Measurements from ENCODE around the gene ONECUT2. TPM values are rescaled to one million over a fixed set of nuclear protein-coding genes. Genes with fewer than 3 reads are reported as not detected.

The ONECUT2 gene
- polyA plus RNA-seq, 1 of the 3 experiments (the other 2 are of a cell fraction), result 0.16 TPM

DNA sequence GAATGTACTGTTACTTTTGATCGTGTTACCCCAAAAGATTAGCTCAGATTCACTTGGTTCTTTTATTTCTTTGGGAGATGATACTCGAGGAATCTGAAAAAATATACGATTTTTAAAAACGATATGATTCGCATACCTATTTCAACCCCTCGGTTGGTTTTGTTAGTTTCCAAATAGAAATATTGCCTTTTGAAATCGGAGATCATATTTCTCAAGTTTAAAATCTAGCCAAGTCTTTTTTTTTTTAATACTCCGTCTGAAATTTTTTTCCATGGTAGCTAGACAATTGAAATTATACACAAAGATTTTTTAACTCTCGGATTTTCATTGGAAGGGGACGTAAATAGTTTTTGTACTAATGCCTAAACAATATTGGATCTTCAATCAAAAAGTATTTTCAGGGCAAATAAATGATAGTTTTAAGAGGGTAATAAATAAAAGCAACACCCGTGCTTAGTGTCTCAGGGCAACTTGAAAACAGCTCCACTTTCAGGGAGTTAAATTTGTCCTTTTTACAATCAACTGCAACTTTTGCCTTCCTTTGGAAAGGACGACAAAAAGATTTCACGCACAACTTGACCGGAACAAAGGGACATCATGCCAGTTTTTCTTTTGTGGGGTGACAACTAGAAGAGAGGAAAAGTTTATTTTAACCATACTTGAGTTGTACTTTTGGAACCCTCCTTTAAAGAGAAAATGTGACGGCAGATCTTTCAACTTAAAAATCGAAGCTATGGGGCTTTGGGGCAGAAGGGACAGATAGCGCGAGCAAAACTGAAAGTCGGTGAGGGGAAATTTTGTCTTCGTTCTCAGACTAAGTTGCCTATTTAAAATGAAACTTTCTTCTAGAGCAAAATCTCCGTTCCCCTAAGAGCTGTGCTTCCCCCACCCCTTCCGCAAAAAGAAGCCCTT, 5.8 kb upstream of the ONECUT2 start:
- Histone ChIP-seq H4K20me1 (ENCODE audit: insufficient read depth) (no peaks in the 10 kb centered on the region), H3K36me3 (replicated peaks in 1 of 2; ENCODE audit: control insufficient read depth in 1 of 2, insufficient read depth in 2 of 2, low read length in 1 of 2) (no peaks in the 10 kb centered on the region), H3K9me3 (no peaks in the 10 kb centered on the region), H3K4me1 (ENCODE audit: control insufficient read depth in 1 of 2, insufficient read depth in 2 of 2, low read depth in 1 of 2, low read length in 1 of 2) (peaks cover 0 to 5% of the 10 kb centered on the region in 2 experiments; a peak in 1 of 4 replicates), H2AFZ (ENCODE audit: low read depth) (no peak overlapping the region), H3K9me2 (no peaks in the 10 kb centered on the region), H3K27me3 (ENCODE audit: insufficient read depth) (peaks cover 28% of the 10 kb centered on the region; the same call in 1 of the 2 replicates), H3F3A (replicated peaks; ENCODE audit: insufficient read depth) (no peaks in the 10 kb centered on the region), H3K27ac (ENCODE audit: low read depth in 2 of 2, low read length in 1 of 2) (no peak overlapping the region), H3K79me2 (ENCODE audit: insufficient read depth) (no peaks in the 10 kb centered on the region), H3K4me2 (no peak overlapping the region), H3K4me3 (ENCODE audit: low read depth in 2 of 2, low read length in 1 of 2) (no peak overlapping the region), H3K9ac (no peak overlapping the region)
- ChIA-PET CTCF (interaction anchor here (1.3 to 1.9 kb wide), 2 partner anchors 8 to 13 kb away, joined by 4 to 6 read pairs; no protein-coding TSS in a partner anchor), POLR2A (no interaction called here)
- no peak for DNase-seq
- no peak for TF ChIP-seq PBX3 (IDR thresholded peaks at IDR 0.05)
- no peak for TF ChIP-seq MEF2A (IDR thresholded peaks at IDR 0.05; ENCODE audit: borderline replicate concordance, low read depth)
- TF ChIP-seq RFX5 (IDR thresholded peaks at IDR 0.05; ENCODE audit: low read length), result no peak
- TF ChIP-seq RCOR1 (IDR thresholded peaks at IDR 0.05; ENCODE audit: low read length), result no peak
- WGBS (ENCODE audit: low lambda C conversion rate), result 66% methylated on average over 22 of the region's 22 CpGs

DNA sequence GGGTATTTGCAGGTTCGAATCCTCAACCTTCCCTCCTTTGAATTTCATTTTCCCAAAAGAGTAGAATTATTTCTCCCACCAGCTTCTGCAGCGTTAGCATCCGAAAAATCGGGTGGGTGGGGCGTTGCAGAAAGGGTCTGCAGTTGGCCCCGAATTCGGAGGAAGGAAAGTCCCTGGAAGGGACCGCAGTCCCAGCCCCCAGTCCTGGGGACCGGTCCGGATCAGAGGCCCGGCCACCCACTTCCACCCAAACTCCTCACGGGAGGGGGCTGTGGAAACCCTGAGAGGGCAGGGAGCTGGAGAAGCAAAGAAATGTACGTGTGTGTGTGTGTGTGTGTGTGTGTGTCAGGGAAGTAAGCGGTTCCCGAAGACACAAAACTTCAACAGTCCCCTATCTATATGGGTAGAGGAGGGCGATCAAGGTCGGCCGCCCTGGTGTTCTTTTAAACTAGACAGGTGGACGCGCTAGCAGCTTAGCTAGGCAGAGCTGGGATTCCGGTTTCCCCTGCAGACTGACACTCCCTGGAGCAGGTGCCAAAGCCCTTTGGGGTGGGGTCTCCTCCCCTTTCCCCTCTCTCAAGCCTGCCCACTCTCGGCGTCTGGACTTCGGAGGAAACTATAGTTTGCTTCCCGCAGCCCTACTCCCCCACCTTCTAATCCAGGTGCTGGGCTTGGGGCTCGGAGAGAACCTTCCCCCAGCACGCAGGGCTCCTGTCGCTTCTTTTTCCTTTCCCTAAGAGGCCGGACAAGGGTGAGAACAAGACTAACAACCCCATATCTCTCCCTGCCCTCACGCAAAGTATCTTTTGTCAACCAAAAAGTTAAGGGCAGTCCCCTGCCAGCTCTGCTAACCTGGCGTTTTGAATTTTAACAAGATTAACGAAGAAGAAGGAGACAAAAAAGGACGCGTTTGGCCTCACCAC, 4.8 kb upstream of the ONECUT2 start:
- no peaks in the 10 kb centered on the region for H4K20me1 ChIP-seq (ENCODE audit: insufficient read depth)
- no peak overlapping the region for H2AFZ ChIP-seq (ENCODE audit: low read depth)
- H3K79me2 ChIP-seq (ENCODE audit: insufficient read depth), result no peaks in the 10 kb centered on the region
- POLR2A ChIA-PET, result no interaction called here
- peaks cover 28% of the 10 kb centered on the region; the same call in 1 of the 2 replicates for H3K27me3 ChIP-seq (ENCODE audit: insufficient read depth)
- no peaks in the 10 kb centered on the region for H3K9me2 ChIP-seq
- H3K27ac ChIP-seq (ENCODE audit: low read depth in 2 of 2, low read length in 1 of 2), result no peak overlapping the region
- peaks cover 0 to 5% of the 10 kb centered on the region in 2 experiments; a peak in 1 of 4 replicates for H3K4me1 ChIP-seq (ENCODE audit: control insufficient read depth in 1 of 2, insufficient read depth in 2 of 2, low read depth in 1 of 2, low read length in 1 of 2)
- H3K9me3 ChIP-seq, result no peaks in the 10 kb centered on the region
- no peak overlapping the region for H3K4me2 ChIP-seq
- H3F3A ChIP-seq (replicated peaks; ENCODE audit: insufficient read depth), result no peaks in the 10 kb centered on the region
- H3K4me3 ChIP-seq (ENCODE audit: low read depth in 2 of 2, low read length in 1 of 2), result no peak overlapping the region
- CTCF ChIA-PET, result interaction anchor here (1.3 to 1.9 kb wide), 2 partner anchors 8 to 14 kb away, joined by 4 to 6 read pairs; no protein-coding TSS in a partner anchor
- H3K9ac ChIP-seq, result no peak overlapping the region
- DNase-seq, result no peak
- TF ChIP-seq USF2 (IDR thresholded peaks at IDR 0.05; ENCODE audit: borderline replicate concordance, low read depth, low read length) (no peak), NFIC (IDR thresholded peaks at IDR 0.05; ENCODE audit: borderline replicate concordance) (no peak), CHD2 (IDR thresholded peaks at IDR 0.05; ENCODE audit: low read length, partially characterized antibody) (no peak), TEAD4 (IDR thresholded peaks at IDR 0.05; ENCODE audit: borderline replicate concordance, insufficient read depth) (no peak), EZH2phosphoT487 (IDR thresholded peaks at IDR 0.05; ENCODE audit: borderline replicate concordance, low read depth) (no peak), NRF1 (IDR thresholded peaks at IDR 0.05; ENCODE audit: low read depth, low read length) (no peak), POLR2AphosphoS5 (IDR thresholded peaks at IDR 0.05; ENCODE audit: low read depth, low read length) (no peak), GATA2 (CRISPR knock-in tag; IDR thresholded peaks at IDR 0.05) (no peak), YY1 (IDR thresholded peaks at IDR 0.05; ENCODE audit: low read depth) (no peak), FOSL2 (IDR thresholded peaks at IDR 0.05; ENCODE audit: borderline replicate concordance, low read depth) (no peak), IRF3 (IDR thresholded peaks at IDR 0.05; ENCODE audit: low read depth, low read length) (no peak)
- 74% methylated on average over 34 of the region's 34 CpGs for WGBS (ENCODE audit: low lambda C conversion rate)
- no peaks in the 10 kb centered on the region for H3K36me3 ChIP-seq (replicated peaks in 1 of 2; ENCODE audit: control insufficient read depth in 1 of 2, insufficient read depth in 2 of 2, low read length in 1 of 2)

All from SK-N-SH (cell line).